Effector memory CD4-positive, alpha-beta T cell (primary cell): ENCODE data around the gene DNAJC13.
"Not testable (repeated sequence)": the region's sequence is repeated elsewhere in the genome, so short reads cannot be mapped to it uniquely, and the experiment has no call there.

ENCODE experiments used
- DNase-seq, 3 donors: peaks; one replicate each; pipeline ENCODE4 v3.0.0-alpha.2; 2020
- H3K27ac ChIP-seq: 2 replicates; pipeline ENCODE4 v1.7.0; 2013; ENCODE audit warnings: mild to moderate bottlenecking, low read length, moderate library complexity; ENCODE audit not compliant: insufficient read depth, poor library complexity, severe bottlenecking
- H3K27me3 ChIP-seq: replicated peaks from 2 replicates; pipeline ENCODE4 v1.7.0; 2013; ENCODE audit warnings: mild to moderate bottlenecking, low read length; ENCODE audit not compliant: insufficient read depth, control insufficient read depth, poor library complexity, severe bottlenecking
- H3K36me3 ChIP-seq: 2 replicates; pipeline ENCODE4 v1.7.0; 2013; ENCODE audit warnings: mild to moderate bottlenecking, low read length, moderate library complexity; ENCODE audit not compliant: control insufficient read depth, insufficient read depth
- H3K4me1 ChIP-seq: 2 replicates; pipeline ENCODE4 v1.7.0; 2013; ENCODE audit warnings: low read length, mild to moderate bottlenecking; ENCODE audit not compliant: control insufficient read depth, insufficient read depth, poor library complexity, severe bottlenecking
- H3K4me3 ChIP-seq: 2 replicates; pipeline ENCODE4 v1.7.0; 2013; ENCODE audit warnings: low read length, low read depth, mild to moderate bottlenecking; ENCODE audit not compliant: insufficient read depth, poor library complexity, severe bottlenecking
- H3K9me3 ChIP-seq: 2 replicates; pipeline ENCODE4 v1.7.0; 2013; ENCODE audit warnings: mild to moderate bottlenecking, low read length, moderate library complexity; ENCODE audit not compliant: control insufficient read depth

The DNAJC13 gene

DNA sequence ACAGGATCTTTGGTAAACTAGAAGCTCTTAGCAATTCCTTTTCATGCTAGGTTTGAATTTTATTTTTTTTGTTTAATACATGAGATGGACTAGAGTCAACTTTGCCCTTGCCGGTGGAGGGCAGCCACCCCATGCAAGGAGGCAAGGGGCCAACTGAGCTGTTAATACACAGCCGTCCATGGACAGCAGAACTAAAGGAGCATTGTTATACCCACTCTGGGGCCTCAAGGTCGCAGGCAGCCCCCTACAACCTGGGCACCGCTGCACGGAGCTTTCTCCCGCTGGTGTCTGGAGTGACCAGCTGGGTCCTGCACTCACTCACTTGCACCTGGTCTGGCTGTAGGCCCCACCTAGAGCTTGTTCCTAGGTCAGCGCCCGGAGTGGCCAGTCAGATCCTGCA lies 131.9 kb downstream of the DNAJC13 start:
- H3K9me3 ChIP-seq = no peaks in the 10 kb centered on the region
- H3K4me1 ChIP-seq = no peaks in the 10 kb centered on the region
- DNase-seq = no peak
- H3K27me3 ChIP-seq = no peaks in the 10 kb centered on the region
- H3K27ac ChIP-seq = no peak overlapping the region
- H3K36me3 ChIP-seq = no peaks in the 10 kb centered on the region
- H3K4me3 ChIP-seq = no peak overlapping the region

DNA sequence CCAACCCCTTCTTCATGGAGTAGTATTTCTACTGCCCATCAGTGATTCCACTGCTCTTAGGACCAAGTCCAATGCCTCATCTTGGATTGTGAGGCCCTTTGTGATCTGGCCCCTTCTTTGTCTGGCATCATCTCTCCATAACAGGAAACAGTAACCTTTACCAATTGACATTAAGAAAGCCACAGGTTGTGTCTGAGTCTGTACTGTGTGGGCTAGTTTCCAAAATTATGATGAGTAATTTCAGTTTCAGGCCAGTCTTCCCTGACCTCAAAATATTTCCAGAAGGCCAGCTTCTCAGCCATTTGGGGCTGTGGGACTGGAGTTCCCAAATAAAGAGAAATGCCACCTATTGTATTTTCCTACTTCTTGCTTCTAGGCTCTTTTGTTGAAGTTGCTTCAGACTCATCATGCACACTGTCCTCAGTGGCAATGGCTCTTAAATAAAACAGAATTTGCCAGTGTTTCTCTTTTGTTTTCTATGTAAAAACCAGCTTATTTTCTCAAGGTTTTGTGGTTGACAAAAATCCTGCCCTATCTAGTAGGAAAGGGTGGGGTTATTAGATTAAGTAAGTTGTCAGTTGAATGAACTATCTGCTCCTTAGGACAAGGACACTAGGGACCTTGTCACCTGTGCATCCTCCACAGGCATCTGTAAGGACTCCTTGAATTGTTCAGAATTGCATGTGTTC lies 132.7 kb downstream of the DNAJC13 start:
- no peak for DNase-seq
- no peak overlapping the region for H3K27ac ChIP-seq
- no peak overlapping the region for H3K4me3 ChIP-seq

DNA sequence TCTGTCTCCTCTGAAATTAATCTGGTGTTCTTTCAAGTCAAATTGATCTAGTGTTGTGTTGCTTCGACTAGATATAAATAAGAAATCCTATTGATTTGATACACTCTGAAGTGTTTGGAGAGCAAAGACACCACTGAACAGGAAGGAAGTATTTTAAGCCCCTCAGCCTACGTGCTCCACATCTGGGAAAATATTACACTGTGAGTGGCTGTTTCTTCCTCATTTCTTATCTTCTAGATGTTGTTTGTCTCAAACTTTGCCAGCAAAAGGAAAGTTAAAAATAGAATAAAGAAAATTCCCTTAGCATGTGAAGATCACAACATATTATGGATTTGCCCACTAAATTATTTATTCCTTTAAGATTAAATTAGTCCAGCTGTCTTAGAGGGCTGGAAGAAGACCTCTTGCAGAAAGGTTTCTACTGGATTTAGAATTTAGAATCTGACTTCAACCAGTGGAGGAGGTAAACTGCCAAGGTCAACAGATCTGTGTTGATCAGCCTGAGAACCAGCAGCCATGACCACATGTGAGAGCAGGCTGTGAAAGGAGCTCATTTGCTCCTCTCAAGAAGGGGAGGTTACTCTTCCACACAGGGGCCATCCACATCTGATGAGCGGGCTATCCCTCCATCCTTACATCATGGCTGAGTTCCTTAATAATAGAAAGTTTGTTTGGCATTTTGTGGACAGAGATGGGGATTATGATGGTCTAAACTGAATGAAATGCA lies 133.4 kb downstream of the DNAJC13 start:
- Histone ChIP-seq H3K9me3 (no peaks in the 10 kb centered on the region), H3K4me3 (no peak overlapping the region), H3K36me3 (no peaks in the 10 kb centered on the region), H3K27ac (no peak overlapping the region), H3K27me3 (no peaks in the 10 kb centered on the region), H3K4me1 (no peaks in the 10 kb centered on the region)
- DNase-seq = no peak

More for the DNA sequence above, 132.7 kb downstream of the DNAJC13 start:
- Histone ChIP-seq H3K9me3 (no peaks in the 10 kb centered on the region), H3K36me3 (no peaks in the 10 kb centered on the region), H3K4me1 (no peaks in the 10 kb centered on the region), H3K27me3 (no peaks in the 10 kb centered on the region)

DNA sequence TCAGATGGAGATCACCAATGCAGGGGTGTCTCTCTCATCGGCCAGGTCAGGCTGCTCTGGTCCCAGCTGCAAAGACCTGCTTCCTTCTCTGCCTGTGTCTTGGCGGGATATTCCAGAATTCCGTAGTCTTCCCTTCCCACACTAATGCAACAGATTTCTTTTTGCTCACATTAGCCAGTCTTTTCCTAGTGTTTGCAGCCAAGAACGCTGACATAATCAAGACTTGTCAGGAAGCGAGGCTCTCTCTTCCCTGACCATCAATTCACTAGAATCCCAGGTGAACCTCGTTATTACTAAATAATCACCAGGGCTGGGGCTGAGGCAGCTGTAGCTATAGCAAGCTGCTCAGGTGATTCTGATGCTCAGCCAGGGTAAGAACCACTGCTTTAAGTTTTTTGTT lies 136.5 kb downstream of the DNAJC13 start:
- no peak overlapping the region for H3K4me3 ChIP-seq
- H3K27me3 ChIP-seq = no peaks in the 10 kb centered on the region
- H3K9me3 ChIP-seq = no peaks in the 10 kb centered on the region
- no peaks in the 10 kb centered on the region for H3K4me1 ChIP-seq
- no peaks in the 10 kb centered on the region for H3K36me3 ChIP-seq
- DNase-seq = no peak
- no peak overlapping the region for H3K27ac ChIP-seq

DNA sequence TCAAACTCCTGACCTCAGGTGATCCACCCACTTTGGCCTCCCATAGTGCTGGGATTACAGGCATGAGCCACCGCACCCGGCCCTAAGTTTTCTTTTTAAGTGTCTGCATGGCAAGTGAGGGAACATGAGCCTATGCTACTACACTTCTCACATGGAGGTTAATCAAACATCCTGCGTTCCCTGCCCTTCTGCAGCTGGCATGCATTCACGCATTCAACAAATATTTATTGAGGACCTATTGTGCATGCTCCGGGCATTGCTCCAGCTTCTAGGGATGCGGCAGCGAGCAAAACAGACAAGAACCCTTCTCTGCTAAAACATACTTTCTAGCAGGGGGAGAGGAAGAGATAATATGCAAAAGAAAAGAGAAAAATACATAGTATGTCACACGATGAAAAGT lies 137.1 kb downstream of the DNAJC13 start:
- Histone ChIP-seq H3K36me3 (no peaks in the 10 kb centered on the region), H3K9me3 (no peaks in the 10 kb centered on the region), H3K27ac (no peak overlapping the region), H3K4me1 (no peaks in the 10 kb centered on the region), H3K4me3 (no peak overlapping the region), H3K27me3 (no peaks in the 10 kb centered on the region)
- no peak for DNase-seq

DNA sequence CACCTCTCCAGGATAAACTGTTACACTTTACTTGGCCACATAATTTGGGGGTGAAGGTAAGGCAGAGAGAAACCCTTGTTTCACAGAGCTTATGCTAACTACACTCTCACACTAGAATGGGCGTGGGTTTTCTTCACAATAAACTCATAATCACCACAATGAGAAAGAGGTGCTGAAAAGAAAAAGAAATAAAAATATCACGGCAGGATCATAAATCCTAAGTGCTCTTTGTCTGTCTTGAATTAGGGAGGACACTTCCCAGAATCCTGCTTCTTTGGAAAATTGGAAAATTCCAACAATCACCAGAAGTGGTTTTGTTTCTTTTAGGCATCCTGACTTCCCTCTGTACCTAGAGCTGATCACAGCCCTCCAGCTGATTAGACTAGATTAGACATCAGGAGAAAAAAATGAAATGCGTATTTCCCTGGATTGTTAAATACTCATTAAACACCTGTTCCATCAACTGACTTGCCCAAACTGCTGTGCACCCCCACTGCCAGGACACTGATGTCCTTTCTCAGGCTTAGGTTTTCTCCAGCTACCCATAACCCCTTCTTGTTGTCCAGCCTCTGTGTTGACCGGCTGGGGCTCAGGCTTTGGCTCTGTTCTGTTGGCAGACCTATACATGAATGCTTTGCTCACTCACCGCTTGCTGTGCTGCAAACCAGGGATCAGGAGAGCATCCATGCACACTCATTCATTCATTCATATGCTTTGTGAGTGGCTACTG lies 138.2 kb downstream of the DNAJC13 start:
- Histone ChIP-seq H3K4me1 (no peaks in the 10 kb centered on the region), H3K27ac (no peak overlapping the region), H3K9me3 (no peaks in the 10 kb centered on the region), H3K4me3 (no peak overlapping the region), H3K36me3 (no peaks in the 10 kb centered on the region), H3K27me3 (no peaks in the 10 kb centered on the region)
- DNase-seq = no peak

DNA sequence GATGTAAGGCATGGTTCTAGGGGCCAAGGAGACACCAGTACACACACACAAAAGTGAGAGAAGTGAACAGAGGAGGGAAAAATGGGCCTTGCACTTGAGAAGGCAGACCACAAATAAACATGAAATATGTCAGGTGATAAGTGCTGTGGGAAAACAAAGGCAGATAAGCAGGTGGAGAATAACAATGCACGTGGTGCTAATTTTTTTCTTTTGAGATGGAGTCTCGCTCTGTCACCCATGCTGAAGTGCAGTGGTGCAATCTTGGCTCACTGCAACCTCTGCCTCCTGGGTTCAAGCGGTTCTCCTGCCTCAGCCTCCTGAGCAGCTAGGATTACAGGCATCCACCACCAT lies 138.7 kb downstream of the DNAJC13 start:
- DNase-seq, H3K27me3 ChIP-seq, H3K9me3 ChIP-seq, H3K4me3 ChIP-seq, H3K27ac ChIP-seq, H3K4me1 ChIP-seq, H3K36me3 ChIP-seq: not testable (repeated sequence)

DNA sequence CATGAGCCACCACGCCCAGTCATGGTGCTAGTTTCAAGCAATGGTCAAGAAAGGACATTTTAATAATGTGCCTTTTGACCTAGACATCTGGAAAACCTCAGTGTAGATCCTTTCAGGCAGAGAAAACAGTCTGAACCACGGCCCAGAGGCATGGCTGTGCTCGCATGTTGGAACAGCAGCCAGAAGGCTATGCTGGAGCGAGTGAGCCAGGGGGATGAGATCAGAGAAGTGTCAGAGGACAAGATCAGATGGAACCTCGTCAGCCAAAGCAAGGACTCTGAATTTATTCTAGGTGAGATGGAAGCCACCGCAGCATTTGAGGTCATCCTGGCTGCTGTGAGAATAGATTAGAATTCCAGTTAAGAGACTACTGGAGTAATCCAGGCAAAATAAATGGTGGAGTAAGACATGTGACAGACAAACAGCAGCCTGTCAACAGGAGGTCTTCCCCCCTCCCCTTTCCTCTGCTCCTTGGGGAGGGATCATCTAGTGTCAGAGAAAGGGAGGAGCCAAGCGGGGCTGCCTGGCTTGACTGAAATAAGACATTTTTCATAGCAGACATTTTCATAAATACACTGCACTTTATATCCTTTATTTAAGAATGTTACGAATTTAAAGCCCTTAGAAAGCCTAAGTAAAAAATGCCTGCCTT lies 139.3 kb downstream of the DNAJC13 start:
- Histone ChIP-seq H3K27ac (no peak overlapping the region), H3K4me1 (no peaks in the 10 kb centered on the region), H3K9me3 (no peaks in the 10 kb centered on the region), H3K27me3 (no peaks in the 10 kb centered on the region), H3K4me3 (no peak overlapping the region), H3K36me3 (no peaks in the 10 kb centered on the region)
- DNase-seq = no peak

DNA sequence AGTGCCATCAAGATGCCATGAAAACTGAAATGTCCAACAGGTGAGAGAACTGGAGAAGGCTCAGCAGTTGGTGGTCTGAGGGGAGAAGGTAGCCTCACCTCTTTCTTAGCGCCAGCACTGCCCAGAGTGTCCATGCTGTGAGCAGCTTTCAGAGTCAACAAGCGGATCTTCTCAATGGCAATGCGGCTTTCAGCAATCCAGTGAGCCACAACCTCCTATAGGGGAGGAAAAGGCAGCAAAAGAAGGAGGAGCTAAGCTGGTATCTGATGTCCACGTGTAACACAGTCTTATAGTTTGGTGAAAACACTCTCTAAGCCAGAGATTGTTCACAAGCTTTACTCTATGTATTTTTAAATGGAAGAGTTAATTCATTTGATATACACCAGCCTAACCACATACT lies 143.7 kb downstream of the DNAJC13 start:
- no peaks in the 10 kb centered on the region for H3K4me1 ChIP-seq
- no peak overlapping the region for H3K4me3 ChIP-seq
- DNase-seq = no peak
- H3K9me3 ChIP-seq = no peaks in the 10 kb centered on the region
- no peaks in the 10 kb centered on the region for H3K36me3 ChIP-seq
- H3K27ac ChIP-seq = no peak overlapping the region
- H3K27me3 ChIP-seq = no peaks in the 10 kb centered on the region
